Smooth muscle cell (in vitro differentiated cells): ENCODE data around the gene NUDT13. TPM values are rescaled to one million over a fixed set of nuclear protein-coding genes. Genes with fewer than 3 reads are reported as not detected.
A peak's percentile ranks its signal among the peaks of the same experiment; 100 is the strongest.

Experiments used
- DNase-seq: peaks from one replicate; lab custom pipeline; 2025; ENCODE audit not compliant: unreplicated experiment; lab: John Stamatoyannopoulos, UW
- H2AFZ ChIP-seq: fragments of 200-600 bp; sonication (generic); 2 replicates; pipeline ENCODE4 v1.6.0; 2016; ENCODE audit warnings: antibody characterized with exemption, low read depth, mild to moderate bottlenecking
- H3F3A ChIP-seq: fragments of 200-600 bp; sonication (generic); 2 replicates; pipeline ENCODE4 v1.6.0; 2017; ENCODE audit warnings: antibody characterized with exemption, low read depth
- H3K27ac ChIP-seq: fragments of 200-600 bp; sonication (generic); 2 replicates; pipeline ENCODE4 v1.5.1; 2016; ENCODE audit warnings: low read depth, mild to moderate bottlenecking
- H3K27me3 ChIP-seq: fragments of 200-600 bp; sonication (generic); 2 replicates; pipeline ENCODE4 v1.6.1; 2016; ENCODE audit warnings: low read depth, mild to moderate bottlenecking
- H3K36me3 ChIP-seq: fragments of 200-600 bp; sonication (generic); 2 replicates; pipeline ENCODE4 v1.5.1; 2016; ENCODE audit warnings: low read depth
- H3K4me1 ChIP-seq: fragments of 200-600 bp; sonication (generic); 2 replicates; pipeline ENCODE4 v1.5.1; 2016; ENCODE audit warnings: low read depth
- H3K4me2 ChIP-seq: fragments of 200-600 bp; sonication (generic); 2 replicates; pipeline ENCODE4 v1.6.0; 2016; ENCODE audit warnings: mild to moderate bottlenecking
- H3K4me3 ChIP-seq: fragments of 200-600 bp; sonication (generic); 2 replicates; pipeline ENCODE4 v1.5.1; 2016; ENCODE audit warnings: mild to moderate bottlenecking
- H3K79me2 ChIP-seq: fragments of 200-600 bp; sonication (generic); 2 replicates; pipeline ENCODE4 v1.6.0; 2016; ENCODE audit warnings: low read depth, mild to moderate bottlenecking
- H3K9ac ChIP-seq: fragments of 200-600 bp; sonication (generic); 2 replicates; pipeline ENCODE4 v1.6.0; 2016; ENCODE audit warnings: low read depth
- H3K9me3 ChIP-seq: fragments of 200-600 bp; sonication (generic); replicated peaks from 2 replicates; pipeline ENCODE4 v1.5.1; 2016; ENCODE audit warnings: low read depth
- H4K20me1 ChIP-seq: fragments of 200-600 bp; sonication (generic); 2 replicates; pipeline ENCODE4 v1.6.0; 2016; ENCODE audit warnings: low read depth
- WGBS: methylation state at CpG from one replicate; pipeline ENCODE4 v1.1.7; 2016; ENCODE audit warnings: low lambda C conversion rate; 5-methylcytosine and 5-hydroxymethylcytosine counted together
- polyA plus RNA-seq: library from polyadenylated mRNA; unstranded; fragments of >200 nt; fragmentation: Nextera tagmentation; extraction: Ambion mirVana; gene quantifications from 2 replicates; pipeline ENCODE4 v1.2.1, GENCODE V29; 2016
- total RNA-seq: library from RNA; depleted of rRNA; stranded (reverse); fragments of >200 nt; gene quantifications from 2 replicates; pipeline ENCODE4 v1.2.3, GENCODE V29; 2014
- TF ChIP-seq, protein P1 (sequence below): fragments of 200-600 bp; sonication (generic); IDR thresholded peaks from 2 replicates; pipeline ENCODE4 v1.5.1; 2017; ENCODE audit warnings: borderline replicate concordance, mild to moderate bottlenecking, antibody characterized with exemption; ENCODE audit not compliant: insufficient read depth, poor library complexity, severe bottlenecking

Gene NUDT13
- total and polyA plus RNA-seq, 2 experiments from 2014 or later: 0.36 to 1.7 TPM

DNA sequence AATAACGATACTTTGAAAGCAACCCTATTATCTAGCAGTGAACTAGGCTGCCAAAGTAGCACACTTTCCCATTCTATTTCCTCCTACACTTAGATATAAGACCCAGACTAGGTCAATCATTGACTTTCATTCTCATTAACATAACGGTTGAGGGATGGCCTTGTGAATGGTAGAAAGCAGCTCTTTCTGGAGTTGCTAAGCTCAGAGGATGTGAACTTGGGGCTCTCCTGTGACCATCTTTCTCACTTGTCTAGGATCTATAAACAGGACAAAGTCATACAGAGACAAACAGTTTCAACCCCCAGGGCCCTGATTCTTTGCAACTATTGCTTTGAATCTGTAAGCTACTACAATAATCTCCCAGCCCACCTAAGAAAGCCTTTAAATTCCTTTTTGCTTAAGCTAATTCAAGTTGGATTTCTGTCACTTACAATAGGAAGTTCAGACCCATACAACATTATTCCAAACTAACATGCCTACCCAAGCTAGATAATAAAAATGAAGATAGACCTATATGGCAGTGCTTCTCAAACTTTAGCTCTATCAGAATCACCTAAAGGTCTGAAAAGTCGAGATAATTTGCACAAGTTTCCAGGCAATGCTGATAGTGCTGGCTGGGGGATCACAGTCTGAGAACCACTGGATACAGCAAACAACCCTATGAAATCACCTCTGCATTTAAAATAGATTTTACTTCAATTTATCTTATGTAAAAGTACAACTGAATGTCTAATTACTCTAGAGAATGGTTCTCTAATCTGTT lies 30.3 kb upstream of the NUDT13 start:
- Histone ChIP-seq H3K79me2 (peaks cover 100% of the 10 kb centered on the region), H3K4me1 (no peaks in the 10 kb centered on the region)
- WGBS: 94% methylated on average over 3 of the region's 3 CpGs

DNA sequence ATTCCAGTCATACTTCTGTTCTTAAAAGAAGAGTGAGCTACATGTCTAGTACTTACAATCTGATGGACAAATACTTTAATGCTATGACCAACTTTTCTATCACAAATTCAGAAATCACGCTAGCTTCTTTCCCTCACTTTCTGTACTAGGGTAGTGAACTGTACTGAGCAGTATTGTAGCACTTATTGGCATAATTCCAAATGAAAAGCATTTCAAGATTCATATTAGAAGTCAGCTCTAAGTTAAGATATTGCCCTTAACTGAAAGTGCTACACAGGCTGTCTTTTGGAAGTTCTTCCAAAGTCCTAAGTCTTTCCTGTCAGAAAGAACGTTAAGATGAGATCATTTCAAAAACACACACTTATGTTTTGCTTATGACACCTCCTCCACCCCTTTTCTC lies 27.0 kb upstream of the NUDT13 start:
- Histone ChIP-seq H3F3A (no peaks in the 10 kb centered on the region), H3K79me2 (peaks cover 100% of the 10 kb centered on the region), H3K4me1 (no peaks in the 10 kb centered on the region), H2AFZ (no peak overlapping the region), H3K27ac (no peak overlapping the region), H3K4me2 (peak overlapping the region; percentile 4), H3K27me3 (no peaks in the 10 kb centered on the region), H3K9me3 (no peaks in the 10 kb centered on the region), H4K20me1 (peaks cover 100% of the 10 kb centered on the region), H3K9ac (no peak overlapping the region), H3K4me3 (no peak overlapping the region), H3K36me3 (no peaks in the 10 kb centered on the region)
- TF ChIP-seq, protein P1, sequence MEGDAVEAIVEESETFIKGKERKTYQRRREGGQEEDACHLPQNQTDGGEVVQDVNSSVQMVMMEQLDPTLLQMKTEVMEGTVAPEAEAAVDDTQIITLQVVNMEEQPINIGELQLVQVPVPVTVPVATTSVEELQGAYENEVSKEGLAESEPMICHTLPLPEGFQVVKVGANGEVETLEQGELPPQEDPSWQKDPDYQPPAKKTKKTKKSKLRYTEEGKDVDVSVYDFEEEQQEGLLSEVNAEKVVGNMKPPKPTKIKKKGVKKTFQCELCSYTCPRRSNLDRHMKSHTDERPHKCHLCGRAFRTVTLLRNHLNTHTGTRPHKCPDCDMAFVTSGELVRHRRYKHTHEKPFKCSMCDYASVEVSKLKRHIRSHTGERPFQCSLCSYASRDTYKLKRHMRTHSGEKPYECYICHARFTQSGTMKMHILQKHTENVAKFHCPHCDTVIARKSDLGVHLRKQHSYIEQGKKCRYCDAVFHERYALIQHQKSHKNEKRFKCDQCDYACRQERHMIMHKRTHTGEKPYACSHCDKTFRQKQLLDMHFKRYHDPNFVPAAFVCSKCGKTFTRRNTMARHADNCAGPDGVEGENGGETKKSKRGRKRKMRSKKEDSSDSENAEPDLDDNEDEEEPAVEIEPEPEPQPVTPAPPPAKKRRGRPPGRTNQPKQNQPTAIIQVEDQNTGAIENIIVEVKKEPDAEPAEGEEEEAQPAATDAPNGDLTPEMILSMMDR: no peak
- WGBS: 74% methylated on average over 2 of the region's 2 CpGs
- no peak for DNase-seq

More for the DNA sequence above, 30.3 kb upstream of the NUDT13 start:
- Histone ChIP-seq H3K27me3 (no peaks in the 10 kb centered on the region), H3F3A (no peaks in the 10 kb centered on the region), H3K4me3 (no peak overlapping the region), H4K20me1 (peaks cover 100% of the 10 kb centered on the region), H3K4me2 (no peak overlapping the region), H3K27ac (no peak overlapping the region), H3K9ac (no peak overlapping the region), H3K9me3 (no peaks in the 10 kb centered on the region), H2AFZ (no peak overlapping the region), H3K36me3 (no peaks in the 10 kb centered on the region)
- DNase-seq: no peak
- TF ChIP-seq, protein P1: no peak

- H3K36me3 ChIP-seq: no peaks in the 10 kb centered on the region
- no peaks in the 10 kb centered on the region for H3K9me3 ChIP-seq
- H3K4me1 ChIP-seq: no peaks in the 10 kb centered on the region
- H4K20me1 ChIP-seq: peaks cover 100% of the 10 kb centered on the region
- 93% methylated on average over 5 of the region's 5 CpGs for WGBS
- H3K27ac ChIP-seq: no peak overlapping the region
- H3K4me2 ChIP-seq: peak overlapping the region; percentile 4
- H3K9ac ChIP-seq: no peak overlapping the region
- DNase-seq: no peak
- peaks cover 100% of the 10 kb centered on the region for H3K79me2 ChIP-seq
- H3F3A ChIP-seq: no peaks in the 10 kb centered on the region
- TF ChIP-seq, protein P1: no peak
- no peak overlapping the region for H2AFZ ChIP-seq
- no peaks in the 10 kb centered on the region for H3K27me3 ChIP-seq
- H3K4me3 ChIP-seq: no peak overlapping the region
Measured at GRCh38 chr10:73084209-73084608, 26.0 kb upstream of the NUDT13 start.

GRCh38 chr10:73086816-73087215 lies 23.4 kb upstream of the NUDT13 start:
- Histone ChIP-seq H3K4me3 (no peak overlapping the region), H2AFZ (no peak overlapping the region), H3K4me2 (no peak overlapping the region), H3F3A (no peaks in the 10 kb centered on the region), H3K4me1 (no peaks in the 10 kb centered on the region), H4K20me1 (peaks cover 100% of the 10 kb centered on the region), H3K79me2 (peaks cover 100% of the 10 kb centered on the region), H3K27me3 (no peaks in the 10 kb centered on the region), H3K9ac (no peak overlapping the region), H3K9me3 (no peaks in the 10 kb centered on the region), H3K27ac (no peak overlapping the region), H3K36me3 (no peaks in the 10 kb centered on the region)
- no peak for DNase-seq
- WGBS: 91% methylated on average over 4 of the region's 4 CpGs
- TF ChIP-seq, protein P1: no peak
